GDM1 (cell line): ENCODE measurements around the gene PHF5A.
"Not testable (repeated sequence)": the region's sequence is repeated elsewhere in the genome, so short reads cannot be mapped to it uniquely, and the experiment has no call there.

Experiments used
- DNase-seq: peaks from one replicate; lab custom pipeline; 2025; lab: John Stamatoyannopoulos, UW

PHF5A gene

GRCh38 chr22:41447435-41448188 lies 20.9 kb downstream of the PHF5A start:
- DNase-seq, result peak; percentile 66

DNA sequence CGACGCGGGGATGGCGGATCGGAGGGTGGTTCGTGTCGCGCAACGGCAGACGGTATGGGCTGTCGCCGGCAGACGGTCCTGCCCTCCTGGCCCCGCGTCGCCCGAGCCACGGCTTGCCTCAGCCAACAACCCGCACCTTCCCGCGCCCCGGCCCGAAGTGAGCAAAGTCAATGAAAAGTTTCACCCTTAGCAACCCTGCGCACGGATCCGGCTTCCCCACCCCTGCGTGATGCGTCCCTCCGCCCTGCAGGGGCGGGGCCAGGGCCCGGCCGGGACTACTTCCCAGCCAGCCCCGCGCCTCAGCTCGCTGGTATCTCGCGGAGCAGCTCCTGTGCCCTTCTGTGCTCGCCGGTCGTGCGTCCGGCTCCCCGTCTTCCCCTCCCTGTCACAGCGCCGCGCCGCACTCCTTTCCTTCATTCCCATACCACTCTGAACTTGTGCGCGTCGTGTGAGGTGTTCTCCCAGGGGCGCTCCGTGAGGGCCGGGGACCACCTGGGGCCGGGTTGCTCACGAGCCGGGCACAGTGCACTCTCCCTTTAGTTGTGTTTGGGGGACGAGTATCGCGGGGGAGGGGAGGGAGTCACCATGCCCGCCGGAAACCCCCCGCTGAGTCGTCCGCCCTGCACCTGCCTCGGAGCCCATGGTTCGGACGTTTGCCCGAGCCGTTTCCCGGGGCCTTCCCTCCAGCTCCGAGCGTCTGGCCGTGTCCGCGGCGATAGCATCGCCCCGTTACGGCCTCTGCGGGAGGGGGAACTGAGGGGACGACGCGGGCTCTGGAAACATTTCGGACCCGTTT lies 21.7 kb downstream of the PHF5A start, which contains the start of gene TOB2:
TOB2 (minus strand) TSS at position 163 of the 796 bp plus-strand sequence. CDS start 9,456 bp downstream, outside the sequence.
- peak; percentile 92 for DNase-seq

DNA sequence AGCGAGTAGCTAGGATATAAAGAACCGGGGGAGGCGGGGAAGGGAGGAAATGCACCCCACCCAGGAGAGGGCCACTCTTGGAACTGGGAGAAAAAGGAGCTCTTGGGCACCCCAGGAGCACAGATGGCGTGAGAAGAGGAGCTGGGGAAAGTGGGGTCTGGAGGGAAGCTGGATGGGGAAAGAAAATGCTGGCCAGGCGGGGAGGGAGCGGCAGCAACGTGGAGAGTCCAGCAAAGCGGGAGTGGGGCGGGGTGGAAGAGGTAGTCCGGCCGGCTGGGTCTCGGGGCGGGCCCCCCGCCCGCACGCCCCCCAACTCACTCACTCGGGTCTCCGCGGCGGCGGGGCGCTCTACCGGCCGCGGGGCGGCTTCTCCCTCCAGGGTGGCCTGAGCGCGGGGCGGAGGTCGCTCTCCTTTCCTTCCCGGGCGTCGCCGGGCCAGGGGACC lies 22.4 kb downstream of the PHF5A start:
- no peak for DNase-seq

GRCh38 chr22:41445129-41446056 lies 23.1 kb downstream of the PHF5A start:
- DNase-seq, result no peak

DNA sequence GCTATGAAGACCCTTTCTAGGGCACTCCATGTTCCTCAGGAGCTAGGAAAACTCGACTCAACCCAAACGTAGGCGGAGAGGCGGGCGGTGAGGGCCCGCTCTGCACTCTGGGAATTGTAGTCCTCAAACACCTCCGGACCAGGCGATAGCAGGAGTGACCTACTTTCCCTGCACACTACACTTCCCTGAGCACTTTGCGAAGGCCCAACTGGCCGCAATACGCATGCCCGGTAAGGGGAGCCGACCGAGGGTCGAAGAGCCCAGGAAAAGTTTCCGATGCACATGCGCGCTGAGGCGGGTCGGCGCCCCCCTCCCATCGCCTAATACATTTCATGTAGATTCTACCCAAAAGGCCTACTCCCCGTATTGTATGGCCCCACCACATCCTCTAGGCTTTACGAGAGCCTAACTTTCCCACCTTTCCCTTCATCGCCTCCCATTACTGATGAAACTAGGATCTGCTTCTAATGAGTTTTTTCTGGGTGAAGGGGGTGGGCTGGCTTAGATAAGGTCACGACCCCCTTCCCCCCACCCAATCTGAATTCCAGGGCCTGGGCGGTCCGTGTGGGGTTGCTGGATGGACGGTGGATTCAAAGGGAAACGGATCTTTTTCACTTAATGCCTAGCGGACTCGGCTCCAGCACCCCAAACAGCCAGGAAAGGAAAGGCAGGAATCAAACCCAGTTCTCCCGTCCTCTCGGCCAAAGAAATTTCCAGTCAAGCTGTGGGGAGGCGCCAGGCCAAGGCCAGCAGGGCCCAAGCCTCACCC lies 23.9 kb downstream of the PHF5A start:
- DNase-seq, result peak; percentile 95

DNA sequence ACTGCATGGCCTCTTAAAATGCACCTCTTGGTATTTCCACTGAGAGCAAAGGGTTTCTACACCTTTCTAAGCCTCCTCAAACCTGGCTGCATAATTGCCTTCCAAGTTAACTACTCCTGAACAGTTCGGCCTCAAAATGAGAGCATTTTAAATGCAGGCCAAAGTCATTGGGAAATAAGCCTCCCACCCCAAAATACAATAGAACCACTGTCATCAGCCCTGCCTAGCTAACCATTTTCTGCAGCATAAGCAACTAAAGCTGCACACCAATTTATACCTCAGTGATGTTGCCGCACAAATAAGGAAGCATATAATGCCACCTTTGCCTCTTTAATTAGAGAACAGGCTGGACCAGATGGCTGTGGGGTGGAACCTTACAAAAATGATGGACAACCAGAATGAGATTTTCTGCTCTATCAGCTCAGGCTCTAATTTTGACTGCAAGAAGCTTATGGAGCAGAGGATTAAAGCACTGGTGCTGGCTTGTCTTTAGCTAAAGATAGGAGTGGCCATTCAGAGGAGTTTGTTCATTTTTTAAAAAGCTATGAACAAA lies 26.2 kb downstream of the PHF5A start:
- DNase-seq, result no peak

GRCh38 chr22:41440511-41440910 lies 28.0 kb downstream of the PHF5A start:
- DNase-seq, result not testable (repeated sequence)

GRCh38 chr22:41437198-41437597 lies 31.3 kb downstream of the PHF5A start:
- no peak for DNase-seq

GRCh38 chr22:41436322-41437113 lies 32.0 kb downstream of the PHF5A start:
- DNase-seq, result no peak

- DNase-seq, result no peak
Observed at GRCh38 chr22:41435560-41435959, 32.9 kb downstream of the PHF5A start.

- not testable (repeated sequence) for DNase-seq
Observed at GRCh38 chr22:41434361-41435003, 34.0 kb downstream of the PHF5A start.

GRCh38 chr22:41433480-41433879 lies 35.0 kb downstream of the PHF5A start:
- not testable (repeated sequence) for DNase-seq

GRCh38 chr22:41431656-41432055 lies 36.8 kb downstream of the PHF5A start:
- no peak for DNase-seq

- no peak for DNase-seq
Observed at GRCh38 chr22:41429951-41430332, 38.5 kb downstream of the PHF5A start.

DNA sequence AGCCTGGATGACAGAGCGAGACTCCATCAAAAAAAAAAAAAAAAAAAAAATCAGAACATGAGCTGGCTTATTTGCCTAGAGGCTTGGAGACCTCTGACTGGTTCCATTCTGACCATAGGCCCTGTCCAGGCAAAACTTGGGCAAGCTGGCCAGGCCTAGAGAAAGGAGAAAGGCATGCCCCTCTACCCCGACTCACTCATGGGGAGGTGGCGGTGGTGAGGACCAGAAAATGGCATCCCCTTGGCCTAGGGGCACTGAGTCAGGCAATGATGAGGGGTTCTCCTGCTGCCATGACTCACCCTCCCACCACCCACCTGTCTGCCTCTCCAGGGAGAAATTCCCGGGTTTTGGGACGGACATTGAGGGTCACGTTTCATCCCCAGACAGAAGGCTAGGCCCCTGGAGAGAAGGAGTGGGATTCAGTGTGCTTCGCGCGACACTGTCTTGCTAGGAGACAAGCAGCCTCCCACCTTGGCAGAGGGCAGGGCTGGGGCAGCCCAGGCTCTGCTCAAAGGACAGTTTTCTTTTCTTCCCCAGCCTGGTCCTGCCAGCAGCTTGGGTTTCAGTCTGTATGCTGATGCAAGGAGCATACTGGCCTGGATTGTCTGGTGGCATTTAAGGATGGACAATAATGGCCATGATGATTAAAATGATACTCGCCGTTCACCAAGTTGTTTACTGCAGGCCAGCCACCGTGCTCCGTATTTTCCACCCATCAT lies 39.1 kb downstream of the PHF5A start:
- no peak for DNase-seq

DNA sequence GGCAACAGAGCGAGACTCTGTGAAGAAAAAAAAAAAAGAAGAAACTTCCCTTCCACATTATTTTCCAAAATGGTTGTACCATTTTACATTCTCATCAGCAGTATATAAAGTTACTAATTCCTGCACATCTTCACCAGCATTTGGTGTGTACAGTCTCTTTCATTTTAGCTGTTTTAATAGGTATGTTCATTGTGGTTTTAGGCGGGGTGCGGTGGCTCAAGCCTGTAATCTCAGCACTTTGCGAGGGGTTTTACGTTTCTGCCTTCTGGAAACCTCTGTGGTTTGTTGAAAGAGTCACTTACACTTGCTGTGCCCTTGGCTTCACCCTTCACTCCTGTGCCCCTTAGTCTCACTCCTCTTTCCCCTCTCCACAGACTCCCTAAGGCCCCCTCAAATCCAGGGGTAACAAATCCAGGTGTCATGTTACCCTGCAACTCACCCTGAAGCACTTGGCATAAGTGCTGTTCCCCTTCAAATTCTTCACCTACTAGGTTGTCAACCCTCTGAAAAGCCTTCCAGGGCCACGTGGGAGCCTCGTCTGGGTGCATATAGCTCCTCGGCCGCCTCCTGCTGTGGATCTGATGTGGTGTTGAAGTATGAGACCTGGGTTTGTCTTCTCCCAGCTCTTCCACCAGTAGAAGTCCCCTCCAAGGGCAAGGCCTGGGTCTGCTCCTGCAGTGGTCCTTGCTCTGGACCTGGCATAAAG lies 42.7 kb downstream of the PHF5A start:
- no peak for DNase-seq

DNA sequence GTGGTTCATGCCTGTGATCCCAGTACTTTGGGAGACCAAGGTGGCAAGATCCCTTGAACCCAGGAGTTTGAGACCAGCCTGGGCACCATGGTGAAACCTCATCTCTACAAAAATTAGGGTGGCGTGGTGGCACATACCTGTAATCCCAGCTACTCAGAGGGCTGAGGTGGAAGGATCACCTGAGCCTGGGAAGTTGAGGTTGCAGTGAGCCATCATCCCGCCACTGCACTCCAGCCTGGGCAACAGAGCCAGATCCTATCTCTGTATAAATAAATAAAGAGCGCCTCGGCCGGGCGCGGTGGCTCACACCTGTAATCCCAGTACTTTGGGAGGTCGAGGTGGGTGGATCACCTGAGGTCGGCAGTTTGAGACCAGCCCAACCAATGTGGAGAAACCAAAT lies 49.8 kb downstream of the PHF5A start:
- DNase-seq, result no peak
